BJ (cell line): ENCODE measurements around the gene OSBPL5. TPM values are rescaled to one million over a fixed set of nuclear protein-coding genes. Genes with fewer than 3 reads are reported as not detected.

Experiments
- CTCF ChIA-PET: fragments of 350-600 bp; formaldehyde crosslinking; extraction: SDS; loops from one replicate; lab custom pipeline; 2021; ENCODE audit warnings: antibody characterized with exemption, inconsistent platforms; lab: Yijun Ruan, JAX
- POLR2A ChIA-PET: fragments of 300-600 bp; sonication (Branson Sonifier 250); formaldehyde crosslinking; extraction: SDS; loops from one replicate; lab custom pipeline; 2021; ENCODE audit warnings: antibody characterized with exemption; lab: Charles Lee
- DNase-seq: peaks from one replicate; pipeline ENCODE4 v3.0.0-alpha.2; 2011; ENCODE audit warnings: low read depth
- H3K27me3 ChIP-seq: 2 replicates; pipeline ENCODE4 v1.6.0; 2011; ENCODE audit warnings: low read length; ENCODE audit not compliant: control insufficient read depth, insufficient read depth
- H3K36me3 ChIP-seq: 2 replicates; pipeline ENCODE4 v1.5.1; 2011; ENCODE audit warnings: low read length; ENCODE audit not compliant: control insufficient read depth, insufficient read depth
- H3K4me3 ChIP-seq: 2 replicates; pipeline ENCODE4 v1.5.1; 2011; ENCODE audit warnings: low read depth, mild to moderate bottlenecking, control low read depth, low read length
- CTCF ChIP-seq: IDR thresholded peaks from 2 replicates; pipeline ENCODE4 v1.5.1; 2011; ENCODE audit warnings: low read depth, mild to moderate bottlenecking, control low read depth, inconsistent platforms, low read length, moderate library complexity; ENCODE audit not compliant: insufficient read depth
- polyA plus RNA-seq: library from polyadenylated mRNA; depleted of rRNA; stranded (reverse); fragments of >200 nt; gene quantifications from 2 replicates; pipeline ENCODE4 v1.2.3, GENCODE V29; 2011

OSBPL5 gene
- polyA plus RNA-seq, 1 experiment, result 20.8 TPM

- ChIA-PET POLR2A (interaction anchor here (0.6 kb wide), 1 partner anchor 37 kb away, joined by 5 read pairs; no protein-coding TSS in a partner anchor), CTCF (interaction anchor here (0.6 kb wide), 1 partner anchor 276 kb away, joined by 3 read pairs; a partner anchor contains a TSS)
- Histone ChIP-seq H3K36me3 (no peaks in the 10 kb centered on the region), H3K27me3 (peaks cover 3% of the 10 kb centered on the region), H3K4me3 (no peak overlapping the region)
- no peak for DNase-seq
- TF ChIP-seq CTCF, result no peak
These were observed 13.2 kb upstream of the OSBPL5 start for GRCh38 chr11:3178349-3178748.

- no peak overlapping the region for H3K4me3 ChIP-seq
- ChIA-PET POLR2A (no interaction called here), CTCF (no interaction called here)
- H3K36me3 ChIP-seq, result no peaks in the 10 kb centered on the region
- TF ChIP-seq CTCF, result no peak
- DNase-seq, result no peak
- peaks cover 3% of the 10 kb centered on the region for H3K27me3 ChIP-seq
These were observed 12.8 kb upstream of the OSBPL5 start for GRCh38 chr11:3177931-3178330.

- no peak overlapping the region for H3K4me3 ChIP-seq
- ChIA-PET POLR2A (no interaction called here), CTCF (no interaction called here)
These were observed 11.4 kb upstream of the OSBPL5 start for GRCh38 chr11:3176487-3176886.

GRCh38 chr11:3175194-3175593 is 10.1 kb upstream of the OSBPL5 start:
- Histone ChIP-seq H3K4me3 (no peak overlapping the region), H3K36me3 (no peaks in the 10 kb centered on the region), H3K27me3 (peaks cover 6% of the 10 kb centered on the region; the same call in 1 of the 2 replicates)
- CTCF ChIA-PET, result no interaction called here
- DNase-seq, result no peak
- no peak for TF ChIP-seq CTCF
- POLR2A ChIA-PET, result no interaction called here

More at GRCh38 chr11:3176487-3176886, 11.4 kb upstream of the OSBPL5 start:
- Histone ChIP-seq H3K27me3 (peaks cover 7% of the 10 kb centered on the region), H3K36me3 (no peaks in the 10 kb centered on the region)
- no peak for DNase-seq
- TF ChIP-seq CTCF, result no peak

GRCh38 chr11:3174387-3174786 is 9.3 kb upstream of the OSBPL5 start:
- POLR2A ChIA-PET, result no interaction called here
- no peak for DNase-seq
- no peak for TF ChIP-seq CTCF
- H3K4me3 ChIP-seq, result no peak overlapping the region
- H3K36me3 ChIP-seq, result no peaks in the 10 kb centered on the region
- CTCF ChIA-PET, result no interaction called here
- H3K27me3 ChIP-seq, result peaks cover 6% of the 10 kb centered on the region; the same call in 1 of the 2 replicates
